ENCODE measurements around the gene GPLD1. TPM values are rescaled to one million over a fixed set of nuclear protein-coding genes. Genes with fewer than 3 reads are reported as not detected.

GPLD1 gene
- total RNA-seq = 4.2 to 4.8 TPM (median 4.7 TPM) in 3 replicates

GRCh38 chr6:24489470-24489869, at the start of gene GPLD1:
TSS of gene GPLD1 (minus strand) at chr6:24489578. CDS start at chr6:24489511, 67 bp downstream.
- H3K27me3 Mint-ChIP-seq (ENCODE audit: low read depth) = no peaks in the 10 kb centered on the region
- H3K36me3 Mint-ChIP-seq = no peaks in the 10 kb centered on the region
- no peaks in the 10 kb centered on the region for H3K9me3 Mint-ChIP-seq
- no peak within 1 kb of the TSS for H3K27ac Mint-ChIP-seq
- H3K4me3 Mint-ChIP-seq = no peak within 1 kb of the TSS
- TF ChIP-seq, protein P1, sequence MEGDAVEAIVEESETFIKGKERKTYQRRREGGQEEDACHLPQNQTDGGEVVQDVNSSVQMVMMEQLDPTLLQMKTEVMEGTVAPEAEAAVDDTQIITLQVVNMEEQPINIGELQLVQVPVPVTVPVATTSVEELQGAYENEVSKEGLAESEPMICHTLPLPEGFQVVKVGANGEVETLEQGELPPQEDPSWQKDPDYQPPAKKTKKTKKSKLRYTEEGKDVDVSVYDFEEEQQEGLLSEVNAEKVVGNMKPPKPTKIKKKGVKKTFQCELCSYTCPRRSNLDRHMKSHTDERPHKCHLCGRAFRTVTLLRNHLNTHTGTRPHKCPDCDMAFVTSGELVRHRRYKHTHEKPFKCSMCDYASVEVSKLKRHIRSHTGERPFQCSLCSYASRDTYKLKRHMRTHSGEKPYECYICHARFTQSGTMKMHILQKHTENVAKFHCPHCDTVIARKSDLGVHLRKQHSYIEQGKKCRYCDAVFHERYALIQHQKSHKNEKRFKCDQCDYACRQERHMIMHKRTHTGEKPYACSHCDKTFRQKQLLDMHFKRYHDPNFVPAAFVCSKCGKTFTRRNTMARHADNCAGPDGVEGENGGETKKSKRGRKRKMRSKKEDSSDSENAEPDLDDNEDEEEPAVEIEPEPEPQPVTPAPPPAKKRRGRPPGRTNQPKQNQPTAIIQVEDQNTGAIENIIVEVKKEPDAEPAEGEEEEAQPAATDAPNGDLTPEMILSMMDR (IDR thresholded peaks at IDR 0.05; ENCODE audit: unreplicated experiment) = no peak
- DNase-seq (ENCODE audit: low spot score in 2 of 2, unreplicated experiment in 2 of 2) = no peak
- H3K4me1 Mint-ChIP-seq = peaks cover 2% of the 10 kb centered on the region

DNA sequence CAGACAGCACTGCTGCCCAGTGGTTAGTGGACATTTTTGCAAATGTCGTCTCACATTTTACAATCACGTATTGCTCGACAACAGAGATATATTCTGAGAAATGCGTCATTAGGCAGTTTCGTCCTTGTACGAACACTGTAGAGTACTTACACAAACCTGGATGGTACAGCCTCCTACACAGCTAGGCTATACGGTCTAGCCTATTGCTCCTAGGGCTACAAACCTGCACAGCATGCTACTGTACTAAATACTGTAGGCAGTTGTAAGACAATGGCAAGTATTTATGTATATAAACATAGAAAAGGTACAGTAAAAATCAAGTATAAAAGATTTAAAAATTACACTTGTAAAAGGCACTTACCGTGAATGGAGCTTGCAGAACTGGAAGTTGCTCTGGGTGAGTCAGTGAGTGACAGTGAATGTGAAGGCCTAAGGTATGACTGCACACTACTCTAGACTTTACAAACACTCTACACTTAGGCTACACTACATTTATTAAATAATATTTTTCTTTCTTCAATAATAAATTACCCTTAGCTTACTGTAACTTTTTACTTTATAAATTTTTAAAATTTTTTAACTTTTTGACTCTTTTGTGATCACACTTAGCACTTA, 48.5 kb upstream of the GPLD1 start:
- H3K4me3 Mint-ChIP-seq = no peak overlapping the region
- H3K27ac Mint-ChIP-seq = no peak overlapping the region
- H3K36me3 Mint-ChIP-seq = peaks cover 10% of the 10 kb centered on the region
- TF ChIP-seq, protein P1 (IDR thresholded peaks at IDR 0.05; ENCODE audit: unreplicated experiment) = no peak
- no peaks in the 10 kb centered on the region for H3K9me3 Mint-ChIP-seq
- H3K27me3 Mint-ChIP-seq (ENCODE audit: low read depth) = no peaks in the 10 kb centered on the region
- DNase-seq (ENCODE audit: low spot score in 2 of 2, unreplicated experiment in 2 of 2) = no peak
- no peaks in the 10 kb centered on the region for H3K4me1 Mint-ChIP-seq

DNA sequence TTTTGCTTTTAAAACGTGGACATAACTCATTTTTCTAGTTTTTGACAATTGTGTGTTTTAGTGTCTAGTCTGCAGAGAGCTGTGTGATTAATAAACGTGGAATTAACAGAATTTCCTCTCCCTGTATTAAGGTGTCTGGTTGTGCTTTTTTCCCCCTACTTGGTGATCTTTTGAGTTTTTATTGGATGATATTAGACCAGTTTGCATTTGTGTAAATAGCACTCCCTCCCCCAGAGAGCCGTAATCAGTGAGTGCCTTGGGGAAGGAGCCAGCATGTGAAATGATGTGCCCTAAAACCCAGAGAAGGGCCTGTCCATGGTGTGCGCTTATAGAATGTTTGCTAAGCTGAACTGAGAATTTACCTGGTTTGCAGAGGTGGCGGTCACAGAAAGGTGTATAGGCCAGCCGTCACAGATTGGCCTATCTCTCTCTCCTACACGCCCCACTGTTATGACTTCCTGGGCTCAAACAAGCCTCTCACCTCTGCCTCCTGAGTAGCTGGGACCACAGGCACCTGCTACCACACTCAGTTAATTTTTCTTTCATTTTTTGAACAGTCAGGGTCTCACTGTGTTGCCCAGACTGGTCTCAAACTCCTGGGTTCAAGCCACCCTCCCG, 47.8 kb upstream of the GPLD1 start:
- no peak for DNase-seq (ENCODE audit: low spot score in 2 of 2, unreplicated experiment in 2 of 2)
- no peaks in the 10 kb centered on the region for H3K4me1 Mint-ChIP-seq
- H3K9me3 Mint-ChIP-seq = no peaks in the 10 kb centered on the region
- TF ChIP-seq, protein P1 (IDR thresholded peaks at IDR 0.05; ENCODE audit: unreplicated experiment) = no peak
- no peak overlapping the region for H3K27ac Mint-ChIP-seq
- no peaks in the 10 kb centered on the region for H3K27me3 Mint-ChIP-seq (ENCODE audit: low read depth)
- H3K36me3 Mint-ChIP-seq = peaks cover 12% of the 10 kb centered on the region
- H3K4me3 Mint-ChIP-seq = no peak overlapping the region

DNA sequence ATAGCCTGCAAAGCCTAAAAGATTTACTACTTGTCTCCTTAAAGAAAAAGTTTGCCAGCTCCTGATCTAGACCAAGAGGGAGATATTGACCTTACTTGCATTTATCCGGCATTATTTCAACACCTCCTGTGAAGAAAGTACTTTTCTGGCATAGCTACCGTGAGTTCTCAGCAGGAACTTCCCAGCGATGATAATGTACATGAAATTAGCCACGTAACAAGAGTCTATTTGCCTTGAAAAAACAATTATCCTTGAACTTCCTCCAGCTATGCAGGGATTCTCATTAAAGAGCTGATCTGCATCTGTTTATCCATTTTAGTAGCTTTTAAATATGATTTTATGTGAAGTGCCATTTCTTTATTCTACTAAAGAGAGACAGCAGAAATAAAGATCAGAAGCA, 47.1 kb upstream of the GPLD1 start:
- DNase-seq (ENCODE audit: low spot score in 2 of 2, unreplicated experiment in 2 of 2) = no peak
- Mint-ChIP-seq H3K4me3 (no peak overlapping the region), H3K36me3 (peaks cover 12% of the 10 kb centered on the region), H3K9me3 (no peaks in the 10 kb centered on the region), H3K4me1 (no peaks in the 10 kb centered on the region), H3K27ac (no peak overlapping the region), H3K27me3 (ENCODE audit: low read depth) (no peaks in the 10 kb centered on the region)
- TF ChIP-seq, protein P1 (IDR thresholded peaks at IDR 0.05; ENCODE audit: unreplicated experiment) = no peak

DNA sequence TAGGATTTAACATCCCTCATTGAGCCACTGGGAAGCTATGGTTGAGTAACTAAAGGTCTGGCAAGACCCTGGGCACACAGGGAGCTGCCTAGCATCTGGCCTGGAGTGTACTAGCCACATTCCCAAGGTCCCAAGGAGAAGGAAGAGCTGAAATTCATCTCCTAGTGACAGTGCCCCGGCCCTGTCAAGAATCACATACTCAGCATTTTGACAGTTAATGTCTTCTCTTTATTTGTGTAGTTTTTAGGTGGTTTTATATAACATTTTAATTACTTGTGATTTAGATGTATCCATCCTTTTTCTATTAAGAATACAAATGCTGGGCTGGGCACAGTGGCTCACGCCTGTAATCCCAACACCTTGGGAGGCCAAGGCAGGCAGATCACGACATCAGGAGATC, 45.8 kb upstream of the GPLD1 start:
- Mint-ChIP-seq H3K9me3 (no peaks in the 10 kb centered on the region), H3K4me1 (peaks cover 1% of the 10 kb centered on the region), H3K4me3 (no peak overlapping the region), H3K36me3 (peaks cover 18% of the 10 kb centered on the region), H3K27ac (no peak overlapping the region), H3K27me3 (ENCODE audit: low read depth) (no peaks in the 10 kb centered on the region)
- no peak for DNase-seq (ENCODE audit: low spot score in 2 of 2, unreplicated experiment in 2 of 2)
- TF ChIP-seq, protein P1 (IDR thresholded peaks at IDR 0.05; ENCODE audit: unreplicated experiment) = no peak
